NB4 (cell line): ENCODE measurements around the gene PRICKLE2.

ENCODE experiments used
- CTCF ChIP-seq: IDR thresholded peaks from one replicate; pipeline ENCODE4 v1.5.1; 2012; ENCODE audit warnings: low read depth, low read length
- MAX ChIP-seq: IDR thresholded peaks from 2 replicates; pipeline ENCODE4 v1.6.1; 2011; ENCODE audit warnings: low read depth, low read length
- MYC ChIP-seq: IDR thresholded peaks from 2 replicates; pipeline ENCODE4 v1.6.1; 2011; ENCODE audit warnings: low read depth, low read length
- POLR2A ChIP-seq: IDR thresholded peaks from 2 replicates; pipeline ENCODE4 v1.6.1; 2011; ENCODE audit warnings: mild to moderate bottlenecking; ENCODE audit not compliant: insufficient read length; ENCODE audit errors: extremely low read depth

- TF ChIP-seq CTCF (no peak), POLR2A (no peak), MAX (no peak), MYC (no peak)
Observed at GRCh38 chr3:64078966-64079365, 146.3 kb downstream of the PRICKLE2 start.
